Esophagus muscularis mucosa (tissue), 4 donors: ENCODE results near the gene CACNB1. TPM values are rescaled to one million over a fixed set of nuclear protein-coding genes. Genes with fewer than 3 reads are reported as not detected.

Experiments
- DNase-seq: peaks from one replicate; pipeline ENCODE4 v3.0.0-alpha.2; 2017; ENCODE audit errors: extremely low spot score
- H3K27ac ChIP-seq, 4 donors: fragments of 200-600 bp; sonication (generic); replicated peaks in 1 of 4; 1 replicate in 3 of 4; 2 replicates in 1 of 4; pipeline ENCODE4 v1.5.1; 2016 to 2019; ENCODE audit warnings: mild to moderate bottlenecking in 1 of 4
- H3K27me3 ChIP-seq, 4 donors: fragments of 200-600 bp; sonication (generic); one replicate each; pipeline versions ENCODE4 v1.5.1 to v1.6.0; 2016 to 2019
- H3K36me3 ChIP-seq, 4 donors: fragments of 200-600 bp; sonication (generic); one replicate each; pipeline ENCODE4 v1.5.1; 2016 to 2019
- H3K4me1 ChIP-seq, 4 donors: fragments of 200-600 bp; sonication (generic); one replicate each; pipeline ENCODE4 v1.5.1; 2016 to 2019
- H3K4me3 ChIP-seq, 4 donors: fragments of 200-600 bp; sonication (generic); 1 replicate in 2 of 4; 2 replicates in 2 of 4; pipeline ENCODE4 v1.5.1; 2016 to 2019; ENCODE audit warnings: mild to moderate bottlenecking in 4 of 4, moderate library complexity in 1 of 4
- H3K9me3 ChIP-seq, 4 donors: fragments of 200-600 bp; sonication (generic); 1 replicate in 3 of 4; 2 replicates in 1 of 4; pipeline ENCODE4 v1.5.1; 2016 to 2019
- EP300 ChIP-seq: sonication (generic); formaldehyde crosslinking; IDR thresholded peaks from one replicate; pipeline ENCODE4 v1.6.1; 2017; ENCODE audit warnings: antibody characterized with exemption
- POLR2A ChIP-seq: fragments of 450-650 bp; IDR thresholded peaks from one replicate; pipeline ENCODE4 v1.6.1; 2017; ENCODE audit warnings: antibody characterized with exemption, moderate library complexity, mild to moderate bottlenecking, low read depth
- POLR2AphosphoS5 ChIP-seq, 2 donors: sonication (generic); formaldehyde crosslinking; IDR thresholded peaks; one replicate each; pipeline ENCODE4 v1.6.1; 2017; ENCODE audit warnings: antibody characterized with exemption in 2 of 2
- WGBS: methylation state at CpG from one replicate; pipeline ENCODE4 v1.1.5; 2018; 5-methylcytosine and 5-hydroxymethylcytosine counted together
- intact Hi-C: fragments of 100-400 bp; cut with DNase I; formaldehyde crosslinking; loops from one replicate; pipeline ENCODE4 v1.15.1; 2023
- total RNA-seq, 4 donors: library from RNA; depleted of rRNA; stranded (reverse); fragments of >200 nt; gene quantifications; one replicate each; pipeline versions ENCODE4 v1.1.0 to v1.2.1, GENCODE V29; 2016
- TF ChIP-seq, protein P1 (sequence below), 3 experiments: fragments of 200-600 bp in 2 of 3; fragments of 450-650 bp in 1 of 3; sonication (generic) in 2 of 3; IDR thresholded peaks; one replicate each; pipeline ENCODE4 v1.5.1; 2017 to 2019; ENCODE audit warnings: antibody characterized with exemption in 3 of 3, mild to moderate bottlenecking in 2 of 3, moderate library complexity in 1 of 3

The CACNB1 gene
- total RNA-seq, 4 donors from 2014 or later = 3.1 to 8.0 (median 5.4) TPM

DNA sequence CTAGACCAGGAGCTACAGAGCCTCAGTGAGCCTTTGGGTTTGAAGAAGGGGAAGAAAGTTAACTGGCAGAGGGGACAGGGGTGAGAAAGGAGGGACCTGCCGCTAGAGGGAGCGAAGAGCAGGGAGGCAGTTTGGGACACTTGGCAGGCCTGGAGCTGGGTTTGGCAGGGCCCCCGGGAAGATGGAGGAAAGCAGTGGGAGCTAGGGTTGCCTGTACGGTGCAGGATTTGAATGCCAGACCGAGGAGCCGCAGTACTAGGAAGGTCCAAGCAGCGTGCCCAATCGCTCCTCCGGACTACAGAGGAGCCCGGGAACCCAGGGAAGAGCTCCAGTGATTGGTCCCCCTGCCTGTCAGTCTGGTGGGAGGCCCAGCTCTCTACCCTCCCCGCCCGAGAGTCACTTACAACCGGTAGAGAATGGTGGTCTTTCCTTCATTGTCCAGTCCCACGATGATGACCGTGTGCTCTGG is 32.8 kb downstream of the CACNB1 start:
- DNase-seq = peak; percentile 95
- intact Hi-C loops = no loop called here
- peaks cover 29 to 42% (median 35%) of the 10 kb centered on the region in 4 donors for H3K4me1 ChIP-seq
- H3K9me3 ChIP-seq = no peaks in the 10 kb centered on the region
- no peaks in the 10 kb centered on the region for H3K27me3 ChIP-seq
- peak overlapping the region in 3 of 4 donors; percentile 31 to 54 (median 53) for H3K27ac ChIP-seq
- H3K4me3 ChIP-seq = peak overlapping the region; percentile 48 to 62 (median 59)
- 0% methylated on average over 10 of the region's 15 CpGs for WGBS
- no peaks in the 10 kb centered on the region for H3K36me3 ChIP-seq
- no peak for TF ChIP-seq EP300
- TF ChIP-seq, protein P1, sequence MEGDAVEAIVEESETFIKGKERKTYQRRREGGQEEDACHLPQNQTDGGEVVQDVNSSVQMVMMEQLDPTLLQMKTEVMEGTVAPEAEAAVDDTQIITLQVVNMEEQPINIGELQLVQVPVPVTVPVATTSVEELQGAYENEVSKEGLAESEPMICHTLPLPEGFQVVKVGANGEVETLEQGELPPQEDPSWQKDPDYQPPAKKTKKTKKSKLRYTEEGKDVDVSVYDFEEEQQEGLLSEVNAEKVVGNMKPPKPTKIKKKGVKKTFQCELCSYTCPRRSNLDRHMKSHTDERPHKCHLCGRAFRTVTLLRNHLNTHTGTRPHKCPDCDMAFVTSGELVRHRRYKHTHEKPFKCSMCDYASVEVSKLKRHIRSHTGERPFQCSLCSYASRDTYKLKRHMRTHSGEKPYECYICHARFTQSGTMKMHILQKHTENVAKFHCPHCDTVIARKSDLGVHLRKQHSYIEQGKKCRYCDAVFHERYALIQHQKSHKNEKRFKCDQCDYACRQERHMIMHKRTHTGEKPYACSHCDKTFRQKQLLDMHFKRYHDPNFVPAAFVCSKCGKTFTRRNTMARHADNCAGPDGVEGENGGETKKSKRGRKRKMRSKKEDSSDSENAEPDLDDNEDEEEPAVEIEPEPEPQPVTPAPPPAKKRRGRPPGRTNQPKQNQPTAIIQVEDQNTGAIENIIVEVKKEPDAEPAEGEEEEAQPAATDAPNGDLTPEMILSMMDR (IDR thresholded peaks at IDR 0.05) = peak; percentile 81 to 88 (median 85)
- peak; percentile 61 to 65 for TF ChIP-seq POLR2AphosphoS5 (IDR thresholded peaks at IDR 0.05)
- TF ChIP-seq POLR2A = no peak

DNA sequence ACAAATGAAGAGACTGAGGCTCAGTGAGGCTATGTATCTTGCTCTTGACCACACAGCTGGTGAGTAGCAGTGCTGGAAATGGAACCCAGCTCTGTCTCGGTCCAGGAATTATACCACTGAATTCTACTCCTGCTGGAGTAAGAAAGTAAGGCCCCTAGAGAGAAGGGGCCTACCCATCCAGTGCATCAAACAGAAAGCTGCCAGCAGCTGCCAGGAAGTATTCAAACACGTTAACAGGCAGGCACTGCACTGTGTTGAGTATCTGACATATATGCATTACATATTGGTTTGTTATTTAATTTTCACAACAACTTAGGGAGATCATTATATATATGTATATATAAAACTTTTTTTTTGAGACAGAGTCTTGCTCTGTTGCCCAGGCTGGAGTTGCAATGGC is 35.5 kb downstream of the CACNB1 start:
- H3K4me1 ChIP-seq = peaks cover 24 to 35% (median 30%) of the 10 kb centered on the region in 4 donors
- no peak overlapping the region for H3K27ac ChIP-seq
- H3K36me3 ChIP-seq = no peaks in the 10 kb centered on the region
- DNase-seq = no peak
- WGBS = 85% methylated on average over 2 of the region's 2 CpGs
- intact Hi-C loops = no loop called here
- TF ChIP-seq EP300 (no peak), POLR2AphosphoS5 (IDR thresholded peaks at IDR 0.05) (no peak), POLR2A (no peak)
- TF ChIP-seq, protein P1 (IDR thresholded peaks at IDR 0.05) = no peak
- H3K4me3 ChIP-seq = no peak overlapping the region
- no peaks in the 10 kb centered on the region for H3K9me3 ChIP-seq
- H3K27me3 ChIP-seq = no peaks in the 10 kb centered on the region

GRCh38 chr17:39158623-39159022 is 38.8 kb downstream of the CACNB1 start:
- intact Hi-C loops = no loop called here
- H3K36me3 ChIP-seq = no peaks in the 10 kb centered on the region
- peaks cover 1 to 9% (median 4%) of the 10 kb centered on the region in 4 donors for H3K4me1 ChIP-seq
- no peak overlapping the region for H3K27ac ChIP-seq
- TF ChIP-seq, protein P1 (IDR thresholded peaks at IDR 0.05) = no peak
- TF ChIP-seq POLR2A (no peak), POLR2AphosphoS5 (IDR thresholded peaks at IDR 0.05) (no peak), EP300 (no peak)
- 90% methylated on average over 2 of the region's 2 CpGs for WGBS
- no peaks in the 10 kb centered on the region for H3K9me3 ChIP-seq
- DNase-seq = no peak
- H3K27me3 ChIP-seq = no peaks in the 10 kb centered on the region
- no peak overlapping the region for H3K4me3 ChIP-seq

DNA sequence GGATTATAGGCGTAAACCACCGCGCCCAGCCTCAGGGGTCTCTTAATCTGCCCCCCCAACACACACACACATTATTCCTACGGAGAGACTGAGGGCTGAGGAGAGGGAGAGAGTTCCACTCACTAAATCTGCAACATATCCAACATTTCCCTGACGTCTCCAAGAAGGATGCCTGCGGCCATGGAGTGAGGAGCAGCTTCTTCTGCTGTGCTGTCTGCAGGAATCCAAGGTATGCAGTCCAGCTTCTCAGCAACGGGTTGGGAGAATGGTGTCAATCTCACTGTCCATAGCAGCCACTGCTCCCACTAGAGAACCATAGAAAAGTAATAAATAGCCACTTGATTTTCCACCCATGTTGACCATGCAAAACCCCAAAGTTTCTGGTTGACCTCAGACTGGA is 41.0 kb downstream of the CACNB1 start:
- TF ChIP-seq POLR2A (no peak), POLR2AphosphoS5 (IDR thresholded peaks at IDR 0.05) (no peak), EP300 (no peak)
- TF ChIP-seq, protein P1 (IDR thresholded peaks at IDR 0.05) = no peak
- no peak overlapping the region for H3K27ac ChIP-seq
- peaks cover 0 to 7% (median 2%) of the 10 kb centered on the region in 4 donors for H3K27me3 ChIP-seq
- no peak for DNase-seq
- H3K4me1 ChIP-seq = peaks cover 12 to 28% (median 23%) of the 10 kb centered on the region in 4 donors
- intact Hi-C loops = no loop called here
- H3K36me3 ChIP-seq = no peaks in the 10 kb centered on the region
- no peaks in the 10 kb centered on the region for H3K9me3 ChIP-seq
- WGBS = 64% methylated on average over 7 of the region's 7 CpGs
- H3K4me3 ChIP-seq = no peak overlapping the region

GRCh38 chr17:39155654-39156053 is 41.8 kb downstream of the CACNB1 start:
- H3K36me3 ChIP-seq = no peaks in the 10 kb centered on the region
- TF ChIP-seq, protein P1 (IDR thresholded peaks at IDR 0.05) = no peak
- TF ChIP-seq EP300 (no peak), POLR2AphosphoS5 (IDR thresholded peaks at IDR 0.05) (no peak), POLR2A (no peak)
- peaks cover 18 to 37% (median 32%) of the 10 kb centered on the region in 4 donors for H3K4me1 ChIP-seq
- intact Hi-C loops = no loop called here
- WGBS = 50% methylated on average over 2 of the region's 2 CpGs
- no peak for DNase-seq
- no peak overlapping the region for H3K4me3 ChIP-seq
- H3K27ac ChIP-seq = no peak overlapping the region
- peaks cover 0 to 16% (median 5%) of the 10 kb centered on the region in 4 donors for H3K27me3 ChIP-seq
- H3K9me3 ChIP-seq = no peaks in the 10 kb centered on the region
